Neural cell (in vitro differentiated cells): Measurements from ENCODE around the gene PAK4. TPM values are rescaled to one million over a fixed set of nuclear protein-coding genes. Genes with fewer than 3 reads are reported as not detected.

ENCODE experiments used
- H2AFZ ChIP-seq: fragments of 200-600, 300-800 bp; sonication (generic), shearing (Covaris generic); 2 replicates; pipeline ENCODE4 v1.6.0; 2014; ENCODE audit warnings: low read depth, mild to moderate bottlenecking, antibody characterized with exemption, low read length, moderate library complexity
- H3F3A ChIP-seq: fragments of 200-600 bp; shearing (Covaris generic); 2 replicates; pipeline ENCODE4 v1.6.1; 2016; ENCODE audit warnings: mild to moderate bottlenecking, moderate library complexity, mixed read lengths, antibody characterized with exemption, low read length; ENCODE audit not compliant: insufficient read depth, poor library complexity, severe bottlenecking
- H3K27ac ChIP-seq: fragments of 200-600, 300-800 bp; sonication (generic), shearing (Covaris generic); 2 replicates; pipeline ENCODE4 v1.5.1; 2014; ENCODE audit warnings: mild to moderate bottlenecking, low read length, moderate library complexity
- H3K27me3 ChIP-seq: fragments of 300-800, 200-600 bp; sonication (generic), shearing (Covaris generic); 2 replicates; pipeline ENCODE4 v1.6.0; 2014; ENCODE audit warnings: mild to moderate bottlenecking, low read depth, low read length, moderate library complexity; ENCODE audit not compliant: insufficient read depth
- H3K36me3 ChIP-seq: fragments of 300-800, 200-600 bp; sonication (generic), shearing (Covaris generic); 2 replicates; pipeline ENCODE4 v1.5.1; 2014; ENCODE audit warnings: mild to moderate bottlenecking, antibody characterized with exemption, low read length, moderate library complexity; ENCODE audit not compliant: insufficient read depth
- H3K4me2 ChIP-seq: fragments of 300-800, 200-600 bp; sonication (generic), shearing (Covaris generic); 2 replicates; pipeline ENCODE4 v1.6.0; 2014; ENCODE audit warnings: mild to moderate bottlenecking, low read length
- H3K4me3 ChIP-seq: fragments of 300-800, 200-600 bp; sonication (generic), shearing (Covaris generic); 2 replicates; pipeline ENCODE4 v1.5.1; 2014; ENCODE audit warnings: mild to moderate bottlenecking, low read length, moderate library complexity
- H3K79me2 ChIP-seq: fragments of 200-600 bp; shearing (Covaris generic); replicated peaks from 2 replicates; pipeline ENCODE4 v1.6.0; 2014; ENCODE audit warnings: mild to moderate bottlenecking, low read length, moderate library complexity; ENCODE audit not compliant: insufficient read depth
- H3K9ac ChIP-seq: fragments of 300-800, 200-600 bp; sonication (generic), shearing (Covaris generic); 2 replicates; pipeline ENCODE4 v1.6.1; 2016; ENCODE audit warnings: mild to moderate bottlenecking, low read length, mixed read lengths
- H3K9me2 ChIP-seq: fragments of 200-600 bp; shearing (Covaris generic); 2 replicates; pipeline ENCODE4 v1.6.1; 2016; ENCODE audit warnings: mild to moderate bottlenecking, low read length, mixed read lengths; ENCODE audit not compliant: insufficient read depth
- H3K9me3 ChIP-seq: fragments of 200-600, 300-800 bp; sonication (generic), shearing (Covaris generic); 2 replicates; pipeline ENCODE4 v1.6.1; 2016; ENCODE audit warnings: mild to moderate bottlenecking, mixed run types, low read length, moderate library complexity, mixed read lengths
- H4K20me1 ChIP-seq: fragments of 200-600 bp; shearing (Covaris generic); 2 replicates; pipeline ENCODE4 v1.6.1; 2016; ENCODE audit warnings: mild to moderate bottlenecking, mixed run types; ENCODE audit not compliant: insufficient read depth
- EZH2 ChIP-seq: fragments of 200-600, 300-800 bp; shearing (Covaris generic), sonication (generic); IDR thresholded peaks from 2 replicates; pipeline ENCODE4 v1.6.1; 2014; ENCODE audit warnings: antibody characterized with exemption, low read length, borderline replicate concordance, mild to moderate bottlenecking; ENCODE audit not compliant: insufficient read depth, poor library complexity, severe bottlenecking
- MXI1 ChIP-seq: fragments of 450-650 bp; conservative IDR thresholded peaks from 2 replicates; pipeline ENCODE4 v1.6.1; 2014; ENCODE audit warnings: antibody characterized with exemption, mild to moderate bottlenecking; ENCODE audit not compliant: poor library complexity, severe bottlenecking
- POLR2AphosphoS5 ChIP-seq: IDR thresholded peaks from 2 replicates; pipeline ENCODE4 v1.6.1; 2012
- RAD21 ChIP-seq: fragments of 450-650 bp; conservative IDR thresholded peaks from 2 replicates; pipeline ENCODE4 v1.6.1; 2014; ENCODE audit warnings: antibody characterized with exemption, mild to moderate bottlenecking, moderate library complexity
- REST ChIP-seq: IDR thresholded peaks from 2 replicates; pipeline ENCODE4 v1.6.1; 2012; ENCODE audit warnings: borderline replicate concordance
- SMC3 ChIP-seq: fragments of 450-650 bp; conservative IDR thresholded peaks from 2 replicates; pipeline ENCODE4 v1.6.1; 2014; ENCODE audit warnings: antibody characterized with exemption, mild to moderate bottlenecking, moderate library complexity; ENCODE audit not compliant: poor library complexity
- TAF1 ChIP-seq: IDR thresholded peaks from 2 replicates; pipeline ENCODE4 v1.6.1; 2012; ENCODE audit warnings: low read depth
- polyA plus RNA-seq: library from polyadenylated mRNA; depleted of rRNA; stranded (reverse); fragments of >200 nt; gene quantifications from 2 replicates; pipeline ENCODE4 v1.2.3, GENCODE V29; 2014

The PAK4 gene
- polyA plus RNA-seq, 1 donor from 2014 or later = 5.4 TPM

- H3K27ac ChIP-seq = no peak overlapping the region
- no peak overlapping the region for H3K4me2 ChIP-seq
These were observed 21.9 kb downstream of the PAK4 start for GRCh38 chr19:39147480-39147879.

GRCh38 chr19:39148939-39149529 is 23.4 kb downstream of the PAK4 start:
- no peaks in the 10 kb centered on the region for H4K20me1 ChIP-seq
- H3K9me2 ChIP-seq = no peaks in the 10 kb centered on the region

More at GRCh38 chr19:39147480-39147879, 21.9 kb downstream of the PAK4 start:
- Histone ChIP-seq H3K27me3 (no peaks in the 10 kb centered on the region), H3K9ac (no peak overlapping the region), H3K4me3 (no peak overlapping the region), H4K20me1 (no peaks in the 10 kb centered on the region), H3K36me3 (no peaks in the 10 kb centered on the region), H2AFZ (no peak overlapping the region), H3K9me2 (no peaks in the 10 kb centered on the region), H3F3A (no peaks in the 10 kb centered on the region), H3K9me3 (no peaks in the 10 kb centered on the region), H3K79me2 (peaks cover 10% of the 10 kb centered on the region)
- TF ChIP-seq RAD21 = no peak
- no peak for TF ChIP-seq REST
- no peak for TF ChIP-seq EZH2
- no peak for TF ChIP-seq SMC3
- no peak for TF ChIP-seq POLR2AphosphoS5

GRCh38 chr19:39150235-39150634 is 24.6 kb downstream of the PAK4 start:
- no peaks in the 10 kb centered on the region for H3K27me3 ChIP-seq
- H3K27ac ChIP-seq = no peak overlapping the region
- no peaks in the 10 kb centered on the region for H3K36me3 ChIP-seq
- no peak overlapping the region for H3K4me3 ChIP-seq
- H3F3A ChIP-seq = no peaks in the 10 kb centered on the region
- no peak for TF ChIP-seq TAF1
- no peak for TF ChIP-seq SMC3
- H3K9ac ChIP-seq = no peak overlapping the region
- H4K20me1 ChIP-seq = no peaks in the 10 kb centered on the region
- H3K9me2 ChIP-seq = no peaks in the 10 kb centered on the region
- H3K79me2 ChIP-seq = peaks cover 10% of the 10 kb centered on the region
- H3K4me2 ChIP-seq = no peak overlapping the region
- no peaks in the 10 kb centered on the region for H3K9me3 ChIP-seq
- H2AFZ ChIP-seq = no peak overlapping the region

More at GRCh38 chr19:39148939-39149529, 23.4 kb downstream of the PAK4 start:
- Histone ChIP-seq H3K27ac (no peak overlapping the region), H2AFZ (no peak overlapping the region), H3K4me3 (no peak overlapping the region), H3K9me3 (no peaks in the 10 kb centered on the region), H3K36me3 (no peaks in the 10 kb centered on the region), H3K4me2 (no peak overlapping the region), H3K79me2 (peaks cover 10% of the 10 kb centered on the region), H3F3A (no peaks in the 10 kb centered on the region), H3K9ac (no peak overlapping the region), H3K27me3 (no peaks in the 10 kb centered on the region)
- TF ChIP-seq TAF1 = no peak
- no peak for TF ChIP-seq SMC3
- TF ChIP-seq POLR2AphosphoS5 = no peak
- TF ChIP-seq MXI1 = no peak
